ENCODE measurements around the gene EXOC6.
"Not testable (repeated sequence)": the region's sequence is repeated elsewhere in the genome, so short reads cannot be mapped to it uniquely, and the experiment has no call there.

EXOC6 gene

DNA sequence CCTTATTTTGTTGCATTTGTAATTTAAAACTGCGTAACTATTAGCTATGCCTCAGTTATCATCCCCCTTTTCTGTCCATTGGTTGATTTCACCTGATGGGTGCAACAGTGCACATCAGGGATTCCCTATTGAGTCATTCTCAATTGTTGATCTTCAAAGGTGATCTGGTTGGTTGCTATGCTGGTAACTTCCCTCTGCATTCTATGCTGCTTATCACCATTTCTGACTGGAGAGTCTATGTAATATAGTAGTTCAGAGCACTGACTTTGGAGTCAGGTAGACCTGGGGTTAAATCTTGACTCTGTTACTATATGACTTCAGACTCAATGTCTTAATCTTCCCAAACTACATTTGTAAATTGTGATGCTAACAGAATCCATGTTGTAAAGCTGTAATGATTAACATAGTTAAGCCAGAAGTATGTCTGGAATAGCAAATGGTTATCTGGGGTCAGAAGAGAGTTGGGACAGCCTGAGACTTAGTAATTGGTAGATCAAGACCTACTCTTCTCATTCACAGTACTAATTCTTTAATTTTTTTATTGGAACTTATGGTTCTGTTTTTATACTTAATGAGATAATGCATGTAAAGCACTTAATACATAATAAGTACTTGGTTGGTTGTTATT is 38.1 kb downstream of the EXOC6 start:
- Histone ChIP-seq H3K4me1 (ENCODE audit: control insufficient read depth, insufficient read depth, low read length, poor library complexity, severe bottlenecking) (no peaks in the 10 kb centered on the region), H3K27ac (ENCODE audit: low read depth, low read length, severe bottlenecking) (no peak overlapping the region), H3K9me3 (ENCODE audit: control insufficient read depth, low read length) (no peaks in the 10 kb centered on the region), H3K4me3 (ENCODE audit: extremely low read depth, insufficient read depth, low read length, poor library complexity, severe bottlenecking) (no peak overlapping the region), H3K36me3 (ENCODE audit: control insufficient read depth, insufficient read depth, low read length) (no peaks in the 10 kb centered on the region)
- WGBS, 2 experiments (ENCODE audit: insufficient coverage in 2 of 2) = 88 to 100% methylated on average over 1 of the region's 1 CpG

- no peak overlapping the region for H3K27ac ChIP-seq (ENCODE audit: low read depth, low read length, severe bottlenecking)
- H3K4me1 ChIP-seq (ENCODE audit: control insufficient read depth, insufficient read depth, low read length, poor library complexity, severe bottlenecking) = peaks cover 10% of the 10 kb centered on the region
- no peak overlapping the region for H3K4me3 ChIP-seq (ENCODE audit: extremely low read depth, insufficient read depth, low read length, poor library complexity, severe bottlenecking)
- no peaks in the 10 kb centered on the region for H3K36me3 ChIP-seq (ENCODE audit: control insufficient read depth, insufficient read depth, low read length)
- H3K9me3 ChIP-seq (ENCODE audit: control insufficient read depth, low read length) = no peaks in the 10 kb centered on the region
Measured at GRCh38 chr10:92890471-92890870, 42.2 kb downstream of the EXOC6 start.

DNA sequence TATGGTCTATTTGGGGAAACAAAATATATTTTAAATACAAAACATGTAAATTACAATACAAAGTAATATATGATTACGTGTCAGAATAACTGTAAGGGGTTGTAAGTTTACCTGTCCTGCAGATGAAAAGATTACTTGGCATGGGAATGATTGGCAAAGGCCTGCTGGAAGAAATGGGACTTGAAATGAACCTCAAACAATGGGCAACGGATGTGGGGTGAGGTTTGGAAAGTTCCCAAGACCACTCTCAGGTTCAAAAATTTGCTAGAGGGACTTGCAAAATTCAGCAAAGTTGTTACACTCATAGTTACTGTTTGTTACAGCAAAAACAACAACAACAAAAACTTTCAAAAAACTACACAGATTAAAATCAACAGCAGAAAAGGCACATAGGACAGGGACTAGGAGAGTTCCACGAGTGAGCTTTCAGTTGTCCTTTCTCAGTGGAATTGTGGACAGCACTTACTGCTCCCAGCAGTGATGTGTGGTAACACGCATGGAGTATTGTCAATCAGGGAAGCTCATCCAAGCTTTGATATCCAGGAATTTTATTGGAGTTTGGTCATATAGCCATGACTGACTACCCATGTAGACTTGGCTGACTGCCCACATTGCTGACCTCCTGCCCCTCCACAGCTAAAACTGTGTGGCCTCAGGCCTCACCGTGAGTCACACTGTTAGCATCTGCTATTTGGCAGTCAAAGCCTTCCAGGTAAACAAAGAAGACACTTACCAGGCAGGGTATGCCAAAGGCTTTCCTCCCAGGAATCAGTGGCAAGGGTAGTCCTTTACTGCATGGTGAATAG is 43.8 kb downstream of the EXOC6 start:
- Histone ChIP-seq H3K27ac (ENCODE audit: low read depth, low read length, severe bottlenecking) (no peak overlapping the region), H3K4me3 (ENCODE audit: extremely low read depth, insufficient read depth, low read length, poor library complexity, severe bottlenecking) (no peak overlapping the region), H3K4me1 (ENCODE audit: control insufficient read depth, insufficient read depth, low read length, poor library complexity, severe bottlenecking) (peaks cover 10% of the 10 kb centered on the region), H3K9me3 (ENCODE audit: control insufficient read depth, low read length) (no peaks in the 10 kb centered on the region), H3K36me3 (ENCODE audit: control insufficient read depth, insufficient read depth, low read length) (no peaks in the 10 kb centered on the region)
- WGBS, 2 experiments (ENCODE audit: insufficient coverage in 2 of 2) = 76 to 93% methylated on average over 4 to 5 of the region's 5 CpGs

DNA sequence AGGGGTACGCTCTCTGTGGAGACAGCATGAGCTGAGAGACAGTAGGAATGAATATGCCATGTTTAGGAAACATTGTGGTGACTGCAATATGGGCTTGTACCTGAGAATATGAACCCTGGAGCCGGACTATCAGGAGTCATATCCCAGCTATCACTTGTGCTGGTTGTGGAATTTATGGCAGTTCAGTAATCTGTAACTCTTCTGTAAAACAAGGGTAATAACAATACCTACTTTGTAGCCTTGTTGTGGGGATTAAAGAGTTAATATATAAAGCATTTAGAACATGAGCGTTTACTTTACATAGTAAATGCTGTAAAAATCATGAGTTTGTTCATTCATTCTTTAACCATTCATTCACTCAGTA is 44.4 kb downstream of the EXOC6 start:
- peaks cover 10% of the 10 kb centered on the region for H3K4me1 ChIP-seq (ENCODE audit: control insufficient read depth, insufficient read depth, low read length, poor library complexity, severe bottlenecking)
- H3K27ac ChIP-seq (ENCODE audit: low read depth, low read length, severe bottlenecking) = no peak overlapping the region
- H3K4me3 ChIP-seq (ENCODE audit: extremely low read depth, insufficient read depth, low read length, poor library complexity, severe bottlenecking) = no peak overlapping the region
- H3K36me3 ChIP-seq (ENCODE audit: control insufficient read depth, insufficient read depth, low read length) = no peaks in the 10 kb centered on the region
- WGBS, 2 experiments (ENCODE audit: insufficient coverage in 2 of 2) = 84 to 87% methylated on average over 2 of the region's 3 CpGs
- H3K9me3 ChIP-seq (ENCODE audit: control insufficient read depth, low read length) = no peaks in the 10 kb centered on the region

GRCh38 chr10:92894081-92894655 is 45.8 kb downstream of the EXOC6 start:
- Histone ChIP-seq H3K4me1 (ENCODE audit: control insufficient read depth, insufficient read depth, low read length, poor library complexity, severe bottlenecking) (peaks cover 10% of the 10 kb centered on the region), H3K4me3 (ENCODE audit: extremely low read depth, insufficient read depth, low read length, poor library complexity, severe bottlenecking) (no peak overlapping the region), H3K9me3 (ENCODE audit: control insufficient read depth, low read length) (no peaks in the 10 kb centered on the region), H3K27ac (ENCODE audit: low read depth, low read length, severe bottlenecking) (no peak overlapping the region), H3K36me3 (ENCODE audit: control insufficient read depth, insufficient read depth, low read length) (no peaks in the 10 kb centered on the region)

DNA sequence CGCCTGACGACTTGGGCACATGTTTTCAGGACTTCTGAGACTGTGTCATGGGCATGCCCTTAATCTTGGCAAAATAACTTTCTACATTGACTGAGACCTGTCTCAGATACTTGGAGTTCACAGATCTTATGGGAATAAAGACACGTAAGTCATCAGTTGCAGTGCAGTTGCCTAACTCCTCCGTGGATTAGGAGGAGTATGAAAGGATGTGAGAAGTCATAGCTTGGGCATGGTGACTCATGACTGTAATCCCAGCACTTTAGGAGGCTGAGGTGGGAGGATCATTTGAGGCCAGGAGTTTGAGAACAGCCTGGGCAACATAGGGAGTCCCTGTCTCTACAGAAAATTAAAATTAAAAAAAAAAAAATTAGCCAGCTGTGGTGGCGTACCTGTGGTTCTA is 49.6 kb downstream of the EXOC6 start:
- H3K36me3 ChIP-seq (ENCODE audit: control insufficient read depth, insufficient read depth, low read length) = no peaks in the 10 kb centered on the region
- H3K9me3 ChIP-seq (ENCODE audit: control insufficient read depth, low read length) = no peaks in the 10 kb centered on the region
- H3K4me1 ChIP-seq (ENCODE audit: control insufficient read depth, insufficient read depth, low read length, poor library complexity, severe bottlenecking) = no peaks in the 10 kb centered on the region
- H3K4me3 ChIP-seq (ENCODE audit: extremely low read depth, insufficient read depth, low read length, poor library complexity, severe bottlenecking) = no peak overlapping the region
- WGBS, 2 experiments (ENCODE audit: insufficient coverage in 2 of 2) = 91 to 95% methylated on average over 5 of the region's 5 CpGs
- no peak overlapping the region for H3K27ac ChIP-seq (ENCODE audit: low read depth, low read length, severe bottlenecking)

- Histone ChIP-seq H3K4me3 (ENCODE audit: extremely low read depth, insufficient read depth, low read length, poor library complexity, severe bottlenecking) (no peak overlapping the region), H3K4me1 (ENCODE audit: control insufficient read depth, insufficient read depth, low read length, poor library complexity, severe bottlenecking) (no peaks in the 10 kb centered on the region)
- WGBS, 2 experiments (ENCODE audit: insufficient coverage in 2 of 2) = 100% methylated on average over 1 of the region's 3 CpGs; no CpG with 5 or more reads in 1 of the 2 experiments
Measured at GRCh38 chr10:92901819-92902251, 53.5 kb downstream of the EXOC6 start.

DNA sequence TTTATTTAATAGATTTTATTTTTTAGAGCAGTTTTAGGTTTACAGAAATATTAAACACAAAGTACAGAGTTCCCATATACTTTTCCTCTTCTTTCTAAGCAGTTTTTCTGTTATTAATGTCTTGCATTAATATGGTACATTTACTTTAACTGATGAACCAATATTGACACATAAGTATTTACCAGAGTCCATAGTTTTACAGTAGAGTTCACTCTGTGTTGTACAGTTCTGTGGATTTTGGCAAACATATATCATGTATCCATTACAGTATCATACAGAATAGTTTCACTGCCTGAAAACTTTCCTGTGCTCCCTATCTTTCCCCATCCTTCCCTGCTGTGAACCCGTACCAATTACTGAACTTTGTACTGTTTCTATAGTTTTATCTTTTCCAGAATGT is 55.3 kb downstream of the EXOC6 start:
- no CpG with 5 or more reads among the region's 1 CpG for WGBS, 2 experiments (ENCODE audit: insufficient coverage in 2 of 2)
- Histone ChIP-seq H3K4me3 (ENCODE audit: extremely low read depth, insufficient read depth, low read length, poor library complexity, severe bottlenecking) (no peak overlapping the region), H3K36me3 (ENCODE audit: control insufficient read depth, insufficient read depth, low read length) (no peaks in the 10 kb centered on the region), H3K27ac (ENCODE audit: low read depth, low read length, severe bottlenecking) (no peak overlapping the region), H3K4me1 (ENCODE audit: control insufficient read depth, insufficient read depth, low read length, poor library complexity, severe bottlenecking) (no peaks in the 10 kb centered on the region), H3K9me3 (ENCODE audit: control insufficient read depth, low read length) (no peaks in the 10 kb centered on the region)

More at GRCh38 chr10:92901819-92902251, 53.5 kb downstream of the EXOC6 start:
- Histone ChIP-seq H3K27ac (ENCODE audit: low read depth, low read length, severe bottlenecking) (no peak overlapping the region), H3K36me3 (ENCODE audit: control insufficient read depth, insufficient read depth, low read length) (no peaks in the 10 kb centered on the region), H3K9me3 (ENCODE audit: control insufficient read depth, low read length) (no peaks in the 10 kb centered on the region)

DNA sequence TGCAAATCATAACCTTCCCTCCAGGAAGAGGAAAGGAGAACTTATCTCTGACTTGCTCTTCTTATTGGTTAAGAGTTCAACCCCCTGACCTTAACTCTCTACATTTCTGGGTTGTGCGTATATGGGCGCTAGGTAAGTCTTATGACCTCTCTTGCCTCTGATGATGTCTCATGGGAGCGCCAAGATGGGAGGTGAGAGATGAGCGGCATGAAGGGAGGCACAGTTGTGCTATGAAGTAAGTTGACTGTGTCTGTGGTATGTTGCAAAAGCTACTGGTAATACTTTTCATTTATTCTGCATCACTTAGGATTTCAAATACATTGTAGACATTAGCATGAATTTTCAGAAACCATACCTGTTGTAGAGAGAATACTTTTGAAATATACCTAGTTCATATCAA is 59.0 kb downstream of the EXOC6 start:
- WGBS, 2 experiments (ENCODE audit: insufficient coverage in 2 of 2) = 82 to 100% methylated on average over 1 to 4 of the region's 4 CpGs
- no peak overlapping the region for H3K4me3 ChIP-seq (ENCODE audit: extremely low read depth, insufficient read depth, low read length, poor library complexity, severe bottlenecking)

GRCh38 chr10:92912631-92913030 is 64.3 kb downstream of the EXOC6 start:
- H3K9me3 ChIP-seq (ENCODE audit: control insufficient read depth, low read length); H3K27ac ChIP-seq (ENCODE audit: low read depth, low read length, severe bottlenecking); H3K4me1 ChIP-seq (ENCODE audit: control insufficient read depth, insufficient read depth, low read length, poor library complexity, severe bottlenecking); H3K4me3 ChIP-seq (ENCODE audit: extremely low read depth, insufficient read depth, low read length, poor library complexity, severe bottlenecking); H3K36me3 ChIP-seq (ENCODE audit: control insufficient read depth, insufficient read depth, low read length): not testable (repeated sequence)
- WGBS, 2 experiments (ENCODE audit: insufficient coverage in 2 of 2) = 83% methylated on average over 1 of the region's 4 CpGs; no CpG with 5 or more reads in 1 of the 2 experiments

More for the DNA sequence above, 59.0 kb downstream of the EXOC6 start:
- Histone ChIP-seq H3K4me1 (ENCODE audit: control insufficient read depth, insufficient read depth, low read length, poor library complexity, severe bottlenecking) (no peaks in the 10 kb centered on the region), H3K9me3 (ENCODE audit: control insufficient read depth, low read length) (no peaks in the 10 kb centered on the region), H3K27ac (ENCODE audit: low read depth, low read length, severe bottlenecking) (no peak overlapping the region), H3K36me3 (ENCODE audit: control insufficient read depth, insufficient read depth, low read length) (no peaks in the 10 kb centered on the region)

DNA sequence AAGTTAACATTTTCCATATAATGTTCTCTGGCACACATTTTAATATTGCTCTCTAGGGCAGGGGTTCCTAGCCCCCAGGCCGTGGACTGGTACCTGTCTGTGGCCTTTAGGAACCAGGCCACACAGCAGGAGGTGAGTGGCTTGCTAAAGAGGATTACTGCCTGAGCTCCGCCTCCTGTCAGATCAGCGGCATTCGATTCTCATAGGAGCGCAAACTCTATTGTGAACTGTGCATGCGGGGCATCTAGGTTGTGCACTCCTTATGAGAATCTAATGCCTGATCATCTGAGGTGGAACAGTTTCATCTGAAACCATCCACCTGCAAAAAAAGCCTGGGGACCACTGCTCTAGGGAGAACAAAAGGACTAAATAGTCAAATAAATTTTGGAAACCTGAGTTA is 65.7 kb downstream of the EXOC6 start:
- WGBS, 2 experiments (ENCODE audit: insufficient coverage in 2 of 2) = 52 to 58% methylated on average over 5 to 6 of the region's 6 CpGs
- no peak overlapping the region for H3K27ac ChIP-seq (ENCODE audit: low read depth, low read length, severe bottlenecking)
- no peak overlapping the region for H3K4me3 ChIP-seq (ENCODE audit: extremely low read depth, insufficient read depth, low read length, poor library complexity, severe bottlenecking)
- no peaks in the 10 kb centered on the region for H3K4me1 ChIP-seq (ENCODE audit: control insufficient read depth, insufficient read depth, low read length, poor library complexity, severe bottlenecking)
- no peaks in the 10 kb centered on the region for H3K9me3 ChIP-seq (ENCODE audit: control insufficient read depth, low read length)
- no peaks in the 10 kb centered on the region for H3K36me3 ChIP-seq (ENCODE audit: control insufficient read depth, insufficient read depth, low read length)

Measured in mesodermal cell (in vitro differentiated cells).